ENCODE results near the gene PLEKHB2. TPM values are rescaled to one million over a fixed set of nuclear protein-coding genes. Genes with fewer than 3 reads are reported as not detected.

PLEKHB2 gene
- total and polyA plus RNA-seq, 2 donors from 2014 or later, result 85.4 to 110 TPM

GRCh38 chr2:131093006-131093695 lies 12.0 kb upstream of the PLEKHB2 start, which contains the start of gene FAM168B:
TSS of gene FAM168B (minus strand) at chr2:131093460. CDS start at chr2:131082646, 10,814 bp downstream.
- Histone ChIP-seq H3K4me1 (ENCODE audit: control insufficient read depth in 2 of 3, insufficient read depth in 2 of 3, low read depth in 1 of 3, low read length in 3 of 3) (no peaks in the 10 kb centered on the region), H3K4me3 (ENCODE audit: low read length in 3 of 3) (peak within 1 kb of the TSS; percentile 73 to 91 (median 78)), H3K9me3 (ENCODE audit: control insufficient read depth in 2 of 3, insufficient read depth in 1 of 3, low read length in 3 of 3) (no peaks in the 10 kb centered on the region), H3K9ac (ENCODE audit: low read length in 3 of 3) (peak within 1 kb of the TSS; percentile 66 to 89 (median 86)), H3K36me3 (ENCODE audit: control insufficient read depth in 2 of 3, insufficient read depth in 3 of 3, low read length in 3 of 3) (peaks cover 0 to 9% (median 0%) of the 10 kb centered on the region in 3 donors), H3K27me3 (ENCODE audit: control insufficient read depth, insufficient read depth, low read length) (no peaks in the 10 kb centered on the region), H3K27ac (ENCODE audit: low read depth in 2 of 2, low read length in 2 of 2) (peak within 1 kb of the TSS; percentile 94 to 97)
- TF ChIP-seq, protein P1, sequence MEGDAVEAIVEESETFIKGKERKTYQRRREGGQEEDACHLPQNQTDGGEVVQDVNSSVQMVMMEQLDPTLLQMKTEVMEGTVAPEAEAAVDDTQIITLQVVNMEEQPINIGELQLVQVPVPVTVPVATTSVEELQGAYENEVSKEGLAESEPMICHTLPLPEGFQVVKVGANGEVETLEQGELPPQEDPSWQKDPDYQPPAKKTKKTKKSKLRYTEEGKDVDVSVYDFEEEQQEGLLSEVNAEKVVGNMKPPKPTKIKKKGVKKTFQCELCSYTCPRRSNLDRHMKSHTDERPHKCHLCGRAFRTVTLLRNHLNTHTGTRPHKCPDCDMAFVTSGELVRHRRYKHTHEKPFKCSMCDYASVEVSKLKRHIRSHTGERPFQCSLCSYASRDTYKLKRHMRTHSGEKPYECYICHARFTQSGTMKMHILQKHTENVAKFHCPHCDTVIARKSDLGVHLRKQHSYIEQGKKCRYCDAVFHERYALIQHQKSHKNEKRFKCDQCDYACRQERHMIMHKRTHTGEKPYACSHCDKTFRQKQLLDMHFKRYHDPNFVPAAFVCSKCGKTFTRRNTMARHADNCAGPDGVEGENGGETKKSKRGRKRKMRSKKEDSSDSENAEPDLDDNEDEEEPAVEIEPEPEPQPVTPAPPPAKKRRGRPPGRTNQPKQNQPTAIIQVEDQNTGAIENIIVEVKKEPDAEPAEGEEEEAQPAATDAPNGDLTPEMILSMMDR (IDR thresholded peaks at IDR 0.05; ENCODE audit: borderline replicate concordance, extremely low read depth, insufficient read depth), result no peak
- intact Hi-C loops (cut with DNase I), result no loop called here
- FAIRE-seq, result no peak
- DNase-seq, result peak; percentile 90 to 96 (median 94)

DNA sequence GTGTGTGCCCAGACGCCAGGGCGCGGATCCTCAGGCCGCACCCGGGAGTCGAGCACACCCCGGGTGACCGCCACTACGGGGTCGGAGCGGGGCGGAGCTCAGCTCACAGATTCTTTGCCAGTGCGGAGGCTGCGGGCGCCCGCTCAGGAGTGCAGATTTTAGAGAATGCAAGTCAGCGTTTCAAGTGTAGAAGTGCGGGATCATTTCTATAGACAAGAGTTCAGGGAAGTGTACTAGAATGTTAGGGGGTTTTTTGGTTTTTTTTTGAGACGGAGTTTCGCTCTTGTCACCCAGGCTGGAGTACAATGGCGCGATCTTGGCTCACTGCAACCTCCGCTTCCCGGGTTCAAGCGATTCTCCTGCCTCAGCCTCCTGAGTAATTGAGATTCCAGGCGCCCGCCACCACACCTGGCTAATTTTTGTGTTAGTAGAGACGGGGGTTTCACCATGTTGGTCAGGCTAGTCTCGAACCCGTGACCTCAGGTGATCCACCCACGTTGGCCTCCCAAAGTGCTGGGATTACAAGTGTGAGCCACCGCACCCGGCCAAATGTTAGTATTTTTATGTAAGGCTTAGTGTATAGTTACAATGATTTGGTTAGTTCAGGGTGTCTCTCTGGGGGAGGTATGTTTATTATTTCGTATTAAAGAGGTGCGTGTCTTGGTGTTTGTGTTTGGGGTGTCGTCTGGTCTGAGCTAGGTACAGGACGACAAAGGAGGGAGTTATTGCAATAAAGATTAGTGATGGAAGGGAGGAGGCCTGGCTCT lies 11.3 kb upstream of the PLEKHB2 start:
- DNase-seq, result peak in 1 of 5 donors; percentile 62
- peak overlapping the region; percentile 94 to 97 for H3K27ac ChIP-seq (ENCODE audit: low read depth in 2 of 2, low read length in 2 of 2)
- H3K9ac ChIP-seq (ENCODE audit: low read length in 3 of 3), result peak overlapping the region; percentile 66 to 89 (median 85)
- intact Hi-C loops (cut with DNase I), result no loop called here
- H3K27me3 ChIP-seq (ENCODE audit: control insufficient read depth, insufficient read depth, low read length), result no peaks in the 10 kb centered on the region
- peaks cover 0 to 1% (median 0%) of the 10 kb centered on the region in 3 donors for H3K36me3 ChIP-seq (ENCODE audit: control insufficient read depth in 2 of 3, insufficient read depth in 3 of 3, low read length in 3 of 3)
- no peaks in the 10 kb centered on the region for H3K4me1 ChIP-seq (ENCODE audit: control insufficient read depth in 2 of 3, insufficient read depth in 2 of 3, low read depth in 1 of 3, low read length in 3 of 3)
- H3K4me3 ChIP-seq (ENCODE audit: low read length in 3 of 3), result peak overlapping the region; percentile 73 to 84 (median 78)
- H3K9me3 ChIP-seq (ENCODE audit: control insufficient read depth in 2 of 3, insufficient read depth in 1 of 3, low read length in 3 of 3), result no peaks in the 10 kb centered on the region
- TF ChIP-seq, protein P1 (IDR thresholded peaks at IDR 0.05; ENCODE audit: borderline replicate concordance, extremely low read depth, insufficient read depth), result no peak
- no peak for FAIRE-seq

DNA sequence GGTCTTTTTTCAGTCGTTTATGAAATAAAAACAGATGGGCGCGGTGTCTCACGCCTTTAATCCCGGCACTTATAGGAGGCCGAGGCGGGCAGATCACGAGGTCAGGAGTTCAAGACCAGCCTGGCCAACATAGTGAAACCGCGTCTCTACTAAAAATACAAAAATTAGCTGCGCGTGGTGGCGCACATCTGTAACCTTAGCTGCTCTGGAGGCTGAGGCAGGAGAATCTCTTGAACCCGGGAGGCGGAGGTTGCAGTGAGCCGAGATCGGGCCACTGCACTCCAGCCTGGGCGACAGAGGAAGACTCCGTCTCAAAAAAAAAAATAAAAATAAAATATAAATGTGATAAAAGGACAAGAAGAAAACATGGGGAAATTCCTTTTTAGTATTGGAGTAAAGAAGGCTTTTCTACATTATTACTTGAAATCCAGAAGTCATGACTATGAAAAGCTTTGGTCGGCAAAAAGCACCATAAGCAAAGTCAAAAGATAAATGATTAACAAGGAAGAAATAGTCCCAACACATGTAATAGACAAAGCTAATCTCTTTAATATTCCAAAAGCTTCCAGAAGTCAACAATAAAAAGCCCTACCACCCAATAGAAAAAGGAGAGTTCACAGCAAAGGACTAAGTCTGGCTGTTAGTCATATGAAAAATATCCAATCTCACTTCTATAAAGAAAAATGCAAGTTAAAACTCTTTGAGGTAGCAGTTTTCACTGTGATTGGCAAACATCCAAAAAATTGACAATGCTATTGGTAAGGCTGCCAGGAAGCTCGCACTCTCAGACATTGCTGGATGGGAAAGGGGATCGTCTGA lies 10.5 kb upstream of the PLEKHB2 start:
- Histone ChIP-seq H3K4me1 (ENCODE audit: control insufficient read depth in 2 of 3, insufficient read depth in 2 of 3, low read depth in 1 of 3, low read length in 3 of 3) (no peaks in the 10 kb centered on the region), H3K27ac (ENCODE audit: low read depth in 2 of 2, low read length in 2 of 2) (peak overlapping the region in 1 of 2 donors; percentile 94), H3K27me3 (ENCODE audit: control insufficient read depth, insufficient read depth, low read length) (no peaks in the 10 kb centered on the region), H3K4me3 (ENCODE audit: low read length in 3 of 3) (peak overlapping the region in 1 of 3 donors; percentile 84), H3K9ac (ENCODE audit: low read length in 3 of 3) (no peak overlapping the region), H3K36me3 (ENCODE audit: control insufficient read depth in 2 of 3, insufficient read depth in 3 of 3, low read length in 3 of 3) (no peaks in the 10 kb centered on the region), H3K9me3 (ENCODE audit: control insufficient read depth in 2 of 3, insufficient read depth in 1 of 3, low read length in 3 of 3) (no peaks in the 10 kb centered on the region)
- intact Hi-C loops (cut with DNase I), result no loop called here
- TF ChIP-seq, protein P1 (IDR thresholded peaks at IDR 0.05; ENCODE audit: borderline replicate concordance, extremely low read depth, insufficient read depth), result no peak
- DNase-seq, result no peak
- FAIRE-seq, result no peak

Measured in kidney (tissue), 14 donors.